Naive B cell (primary cell): ENCODE data around the gene CCDC148. TPM values are rescaled to one million over a fixed set of nuclear protein-coding genes. Genes with fewer than 3 reads are reported as not detected.

Experiments
- ATAC-seq, 2 donors: fragments of 150-1000 bp; cut with Tn5 transposase; 2 replicates each; pipeline ENCODE4 v1.10.0; 2021; ENCODE audit warnings: low read depth in 2 of 2, mild to moderate bottlenecking in 2 of 2, moderate library complexity in 2 of 2
- DNase-seq: peaks from one replicate; pipeline ENCODE4 v3.0.0; 2022
- H3K27ac Mint-ChIP-seq, 6 donors: one replicate each; pipeline ENCODE4 v1.8.0; 2020 to 2022; ENCODE audit warnings: mild to moderate bottlenecking in 6 of 6, mixed read lengths in 6 of 6, moderate library complexity in 5 of 6, inconsistent platforms in 2 of 6
- H3K27me3 Mint-ChIP-seq, 3 donors: one replicate each; pipeline ENCODE4 v1.8.0; 2021 to 2022; ENCODE audit warnings: mixed read lengths in 3 of 3, mild to moderate bottlenecking in 1 of 3
- H3K36me3 Mint-ChIP-seq, 2 donors: one replicate each; pipeline ENCODE4 v1.8.0; 2020 to 2022; ENCODE audit warnings: mixed read lengths in 2 of 2, inconsistent platforms in 1 of 2, mild to moderate bottlenecking in 1 of 2
- H3K4me1 Mint-ChIP-seq, 3 donors: one replicate each; pipeline ENCODE4 v1.8.0; 2020 to 2022; ENCODE audit warnings: mixed read lengths in 3 of 3, inconsistent platforms in 1 of 3, mild to moderate bottlenecking in 1 of 3, moderate library complexity in 1 of 3
- H3K4me3 Mint-ChIP-seq, 8 donors: one replicate each; pipeline ENCODE4 v1.8.0; 2020 to 2022; ENCODE audit warnings: mild to moderate bottlenecking in 8 of 8, mixed read lengths in 8 of 8, moderate library complexity in 8 of 8, inconsistent platforms in 2 of 8
- H3K9me3 Mint-ChIP-seq, 7 donors: one replicate each; pipeline ENCODE4 v1.8.0; 2020 to 2022; ENCODE audit warnings: mixed read lengths in 7 of 7, mild to moderate bottlenecking in 5 of 7, inconsistent platforms in 2 of 7, moderate library complexity in 1 of 7
- polyA plus RNA-seq, 6 donors: library from polyadenylated mRNA; unstranded; fragments of 300-500 nt; fragmentation: Illumina TruSeq; gene quantifications; one replicate each; pipeline ENCODE4 v1.2.3, GENCODE V29; 2021; ENCODE audit warnings: low read depth in 6 of 6

Gene CCDC148
- polyA plus RNA-seq, result not detected

GRCh38 chr2:158456309-158457066 lies at the start of gene CCDC148, which contains the start of gene PKP4:
CCDC148 (minus strand) TSS chr2:158456753; CDS start chr2:158456439, 314 bp downstream.
PKP4 (plus strand) TSS chr2:158456952; CDS start chr2:158533185, 76,233 bp downstream.
- peaks cover 30 to 45% (median 36%) of the 10 kb centered on the region in 3 donors for H3K27me3 Mint-ChIP-seq
- no peaks in the 10 kb centered on the region for H3K36me3 Mint-ChIP-seq
- peak within 1 kb of the TSS; percentile 88 to 97 (median 91) for H3K4me3 Mint-ChIP-seq
- no peaks in the 10 kb centered on the region for H3K9me3 Mint-ChIP-seq
- H3K4me1 Mint-ChIP-seq, result peaks cover 15 to 24% (median 16%) of the 10 kb centered on the region in 3 donors
- peak within 1 kb of the TSS; percentile 73 to 96 (median 87) for H3K27ac Mint-ChIP-seq
- peak; percentile 90 to 92 for ATAC-seq
- peak; percentile 90 for DNase-seq

GRCh38 chr2:158505448-158505934 lies 48.9 kb upstream of the CCDC148 start:
- Mint-ChIP-seq H3K9me3 (no peaks in the 10 kb centered on the region), H3K27me3 (no peaks in the 10 kb centered on the region), H3K4me1 (no peaks in the 10 kb centered on the region), H3K36me3 (no peaks in the 10 kb centered on the region), H3K27ac (no peak overlapping the region), H3K4me3 (peak overlapping the region in 1 of 8 donors; percentile 43)
- ATAC-seq (no peak), DNase-seq (no peak)

DNA sequence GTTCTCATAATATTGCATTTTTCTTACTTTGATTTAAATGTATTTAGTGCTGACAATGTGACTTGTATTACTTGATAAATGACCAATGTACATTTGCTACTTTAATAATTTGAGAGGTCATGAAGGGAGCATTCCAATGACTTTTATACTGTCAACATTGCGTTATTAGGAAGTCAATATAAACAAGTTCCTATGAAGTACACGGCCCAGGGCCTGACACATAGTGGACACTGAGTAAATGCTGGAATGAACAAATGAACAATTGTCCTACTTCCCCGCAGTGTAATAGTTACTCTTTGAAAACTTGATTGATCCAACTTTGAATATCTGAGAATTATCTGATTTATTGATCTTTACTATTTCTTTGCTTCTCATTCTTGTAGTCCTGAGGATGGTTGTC lies 47.5 kb upstream of the CCDC148 start:
- no peaks in the 10 kb centered on the region for H3K27me3 Mint-ChIP-seq
- ATAC-seq (no peak), DNase-seq (no peak)
- no peaks in the 10 kb centered on the region for H3K36me3 Mint-ChIP-seq
- no peak overlapping the region for H3K4me3 Mint-ChIP-seq
- no peaks in the 10 kb centered on the region for H3K4me1 Mint-ChIP-seq
- H3K27ac Mint-ChIP-seq, result no peak overlapping the region
- H3K9me3 Mint-ChIP-seq, result no peaks in the 10 kb centered on the region

- Mint-ChIP-seq H3K4me1 (no peaks in the 10 kb centered on the region), H3K4me3 (no peak overlapping the region), H3K27ac (no peak overlapping the region), H3K27me3 (no peaks in the 10 kb centered on the region), H3K36me3 (no peaks in the 10 kb centered on the region), H3K9me3 (no peaks in the 10 kb centered on the region)
- DNase-seq, result no peak
- ATAC-seq, result no peak
These were observed 46.4 kb upstream of the CCDC148 start for GRCh38 chr2:158502974-158503373.

- ATAC-seq, result no peak
- H3K27me3 Mint-ChIP-seq, result no peaks in the 10 kb centered on the region
- H3K4me3 Mint-ChIP-seq, result no peak overlapping the region
- peak overlapping the region in 1 of 6 donors; percentile 33 for H3K27ac Mint-ChIP-seq
- DNase-seq, result no peak
- no peaks in the 10 kb centered on the region for H3K9me3 Mint-ChIP-seq
- H3K36me3 Mint-ChIP-seq, result no peaks in the 10 kb centered on the region
- H3K4me1 Mint-ChIP-seq, result no peaks in the 10 kb centered on the region
These were observed 44.7 kb upstream of the CCDC148 start for GRCh38 chr2:158501301-158501700.

- ATAC-seq, result no peak
- no peaks in the 10 kb centered on the region for H3K4me1 Mint-ChIP-seq
- no peak overlapping the region for H3K27ac Mint-ChIP-seq
- H3K9me3 Mint-ChIP-seq, result no peaks in the 10 kb centered on the region
- H3K36me3 Mint-ChIP-seq, result no peaks in the 10 kb centered on the region
- H3K27me3 Mint-ChIP-seq, result no peaks in the 10 kb centered on the region
- no peak overlapping the region for H3K4me3 Mint-ChIP-seq
- DNase-seq, result no peak
These were observed 43.8 kb upstream of the CCDC148 start for GRCh38 chr2:158500333-158500732.

GRCh38 chr2:158499383-158499782 lies 42.8 kb upstream of the CCDC148 start:
- H3K4me1 Mint-ChIP-seq, result no peaks in the 10 kb centered on the region
- H3K27ac Mint-ChIP-seq, result no peak overlapping the region
- no peak for ATAC-seq
- H3K4me3 Mint-ChIP-seq, result no peak overlapping the region
- no peaks in the 10 kb centered on the region for H3K9me3 Mint-ChIP-seq
- H3K27me3 Mint-ChIP-seq, result no peaks in the 10 kb centered on the region
- H3K36me3 Mint-ChIP-seq, result no peaks in the 10 kb centered on the region
- DNase-seq, result no peak

DNA sequence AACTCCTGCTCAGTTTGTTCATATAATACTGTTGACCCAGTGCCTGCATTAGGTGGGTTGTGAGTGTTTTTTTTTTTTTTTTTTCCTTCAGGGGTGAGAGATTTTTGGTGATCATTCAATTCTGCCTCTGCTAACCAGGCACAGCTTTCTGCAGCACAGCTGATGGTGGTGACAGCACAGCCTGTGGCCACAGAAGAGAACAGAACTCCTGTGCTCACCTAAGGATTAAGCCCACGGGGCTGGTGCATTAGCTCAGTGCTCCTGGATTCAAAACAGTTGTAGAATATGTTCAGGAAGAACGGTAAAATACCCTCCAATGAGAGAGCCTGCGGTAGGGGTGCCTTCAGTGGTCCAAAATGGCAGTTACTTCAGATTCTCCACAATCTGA lies 42.2 kb upstream of the CCDC148 start:
- H3K27me3 Mint-ChIP-seq, result no peaks in the 10 kb centered on the region
- DNase-seq (no peak), ATAC-seq (no peak)
- H3K9me3 Mint-ChIP-seq, result no peaks in the 10 kb centered on the region
- H3K36me3 Mint-ChIP-seq, result no peaks in the 10 kb centered on the region
- H3K4me3 Mint-ChIP-seq, result no peak overlapping the region
- no peaks in the 10 kb centered on the region for H3K4me1 Mint-ChIP-seq
- H3K27ac Mint-ChIP-seq, result no peak overlapping the region

GRCh38 chr2:158498043-158498748 lies 41.6 kb upstream of the CCDC148 start:
- no peaks in the 10 kb centered on the region for H3K36me3 Mint-ChIP-seq
- H3K4me1 Mint-ChIP-seq, result no peaks in the 10 kb centered on the region
- ATAC-seq (no peak), DNase-seq (no peak)
- no peak overlapping the region for H3K4me3 Mint-ChIP-seq
- H3K9me3 Mint-ChIP-seq, result no peaks in the 10 kb centered on the region
- H3K27ac Mint-ChIP-seq, result peak overlapping the region in 1 of 6 donors; percentile 53
- H3K27me3 Mint-ChIP-seq, result no peaks in the 10 kb centered on the region

GRCh38 chr2:158497486-158497885 lies 40.9 kb upstream of the CCDC148 start:
- H3K4me1 Mint-ChIP-seq, result no peaks in the 10 kb centered on the region
- H3K9me3 Mint-ChIP-seq, result no peaks in the 10 kb centered on the region
- H3K27me3 Mint-ChIP-seq, result no peaks in the 10 kb centered on the region
- DNase-seq (no peak), ATAC-seq (no peak)
- peak overlapping the region in 1 of 6 donors; percentile 53 for H3K27ac Mint-ChIP-seq
- no peak overlapping the region for H3K4me3 Mint-ChIP-seq
- H3K36me3 Mint-ChIP-seq, result no peaks in the 10 kb centered on the region

DNA sequence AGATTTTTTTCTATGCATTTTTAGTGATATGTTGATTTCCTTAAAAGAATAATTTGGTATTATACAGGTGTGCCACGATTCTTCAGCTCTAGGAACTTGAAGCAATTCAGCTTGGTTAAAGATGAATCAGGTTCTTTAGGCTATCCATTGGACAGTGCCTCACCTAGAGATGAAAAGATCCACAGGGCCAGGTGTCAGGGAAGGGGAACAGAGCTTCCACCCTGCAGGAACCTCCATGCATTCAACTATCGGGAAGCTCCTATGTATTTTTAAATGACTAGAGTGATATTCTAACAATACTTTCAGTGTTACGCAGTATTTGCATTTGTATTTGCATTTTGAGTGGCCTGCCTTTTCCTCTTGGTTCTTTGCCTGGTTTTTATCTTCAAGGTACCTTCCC lies 40.4 kb upstream of the CCDC148 start:
- Mint-ChIP-seq H3K9me3 (no peaks in the 10 kb centered on the region), H3K27me3 (no peaks in the 10 kb centered on the region), H3K4me3 (no peak overlapping the region), H3K4me1 (no peaks in the 10 kb centered on the region), H3K36me3 (no peaks in the 10 kb centered on the region), H3K27ac (no peak overlapping the region)
- no peak for DNase-seq
- ATAC-seq, result no peak

DNA sequence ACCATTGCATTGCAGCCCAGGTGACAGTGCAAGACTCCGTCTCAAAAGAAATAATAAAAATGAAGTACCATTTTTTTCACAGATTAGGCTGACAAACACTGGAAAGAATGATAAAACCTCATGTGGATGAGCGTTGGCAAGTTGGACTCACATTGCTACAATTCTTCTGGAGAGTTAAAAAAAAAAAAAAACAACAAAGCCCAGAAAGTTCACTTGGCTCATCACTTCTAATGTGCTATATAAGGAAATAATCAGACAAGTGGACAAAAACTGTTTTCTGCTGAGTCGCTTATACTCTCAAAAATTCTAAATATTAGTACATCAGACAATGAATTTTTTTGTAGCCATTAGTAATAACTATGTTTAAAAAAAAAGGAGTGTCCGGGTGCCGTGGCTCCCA lies 38.6 kb upstream of the CCDC148 start:
- Mint-ChIP-seq H3K27ac (no peak overlapping the region), H3K4me3 (no peak overlapping the region), H3K36me3 (no peaks in the 10 kb centered on the region), H3K27me3 (no peaks in the 10 kb centered on the region), H3K9me3 (no peaks in the 10 kb centered on the region), H3K4me1 (no peaks in the 10 kb centered on the region)
- DNase-seq (no peak), ATAC-seq (no peak)

- peaks cover 0 to 6% (median 3%) of the 10 kb centered on the region in 3 donors for H3K4me1 Mint-ChIP-seq
- no peak overlapping the region for H3K4me3 Mint-ChIP-seq
These were observed 36.9 kb upstream of the CCDC148 start for GRCh38 chr2:158493458-158493857.

GRCh38 chr2:158491072-158491471 lies 34.5 kb upstream of the CCDC148 start:
- no peaks in the 10 kb centered on the region for H3K36me3 Mint-ChIP-seq
- peaks cover 0 to 6% (median 3%) of the 10 kb centered on the region in 3 donors for H3K4me1 Mint-ChIP-seq
- no peaks in the 10 kb centered on the region for H3K27me3 Mint-ChIP-seq
- no peak overlapping the region for H3K27ac Mint-ChIP-seq
- ATAC-seq, result no peak
- no peak for DNase-seq
- H3K4me3 Mint-ChIP-seq, result no peak overlapping the region
- H3K9me3 Mint-ChIP-seq, result no peaks in the 10 kb centered on the region

More at GRCh38 chr2:158493458-158493857, 36.9 kb upstream of the CCDC148 start:
- no peaks in the 10 kb centered on the region for H3K27me3 Mint-ChIP-seq
- no peaks in the 10 kb centered on the region for H3K9me3 Mint-ChIP-seq
- H3K36me3 Mint-ChIP-seq, result no peaks in the 10 kb centered on the region
- H3K27ac Mint-ChIP-seq, result peak overlapping the region in 2 of 6 donors; percentile 69 to 87
- ATAC-seq, result no peak
- DNase-seq, result no peak
